Upper lobe of right lung (tissue), 1 donor: ENCODE measurements around the gene ZNF212. TPM values are rescaled to one million over a fixed set of nuclear protein-coding genes. Genes with fewer than 3 reads are reported as not detected.
A peak's percentile ranks its signal among the peaks of the same experiment; 100 is the strongest.

ENCODE experiments used
- ATAC-seq: fragments of 200-7000 bp; cut with Tn5 transposase; one replicate; pipeline ENCODE4 v1.9.1; 2020; ENCODE audit warnings: mild to moderate bottlenecking, moderate library complexity
- DNase-seq: peaks from one replicate; pipeline ENCODE4 v3.0.0-alpha.2; 2020
- H3K27ac ChIP-seq: fragments of 200-600 bp; one replicate; pipeline ENCODE4 v1.8.0; 2022
- H3K27me3 ChIP-seq: fragments of 200-600 bp; one replicate; pipeline ENCODE4 v1.8.0; 2022; ENCODE audit warnings: mild to moderate bottlenecking
- H3K36me3 ChIP-seq: fragments of 200-600 bp; one replicate; pipeline ENCODE4 v1.8.0; 2022
- H3K4me1 ChIP-seq: fragments of 200-600 bp; one replicate; pipeline ENCODE4 v1.8.0; 2022
- H3K4me3 ChIP-seq: fragments of 200-600 bp; one replicate; pipeline ENCODE4 v1.8.0; 2022; ENCODE audit warnings: mild to moderate bottlenecking
- H3K9me3 ChIP-seq: fragments of 200-600 bp; one replicate; pipeline ENCODE4 v1.8.0; 2022
- intact Hi-C: fragments of 100-400 bp; cut with DNase I; formaldehyde crosslinking; loops from one replicate; pipeline ENCODE4 v1.11.0; 2022
- total RNA-seq: library from RNA; stranded (reverse); fragmentation: NEBNext Ultra II Directional; extraction: Animal tissue kit (Norgen Biotek cat#: 25700); gene quantifications from one replicate; pipeline ENCODE4 v1.2.1, GENCODE V29; 2021
- TF ChIP-seq, protein P1 (sequence below): fragments of 200-600 bp; IDR thresholded peaks from one replicate; pipeline ENCODE4 v1.8.0; 2022; ENCODE audit warnings: antibody characterized with exemption
- donor health status: DM: no; HTN: yes; CAD: no; lungs with severe emphysema.

Gene ZNF212
- total RNA-seq, 1 donor from 2014 or later: 10.2 TPM

DNA sequence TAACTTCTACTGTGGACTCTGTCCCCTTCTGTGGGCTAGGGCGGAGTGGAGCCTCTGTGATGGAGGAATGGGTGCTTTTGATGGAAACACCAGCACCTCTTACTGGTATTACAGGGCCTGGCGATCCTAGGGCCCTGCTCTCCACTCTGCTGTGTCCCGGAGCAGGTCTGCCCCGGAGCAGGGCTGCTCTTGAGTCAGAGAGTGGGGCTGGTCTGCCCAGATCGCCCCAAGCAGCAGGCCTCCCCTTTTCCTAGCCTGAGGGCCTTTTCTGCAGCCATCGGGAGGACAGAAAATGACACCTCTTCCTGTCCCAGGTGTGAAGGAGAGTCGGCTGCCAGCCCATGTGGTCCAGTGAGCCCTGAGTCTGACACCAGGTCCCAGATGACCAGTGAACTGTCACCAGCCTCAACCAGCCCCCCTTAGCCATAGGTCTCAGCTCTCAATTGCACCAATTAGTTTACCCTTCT is 42.7 kb upstream of the ZNF212 start:
- H3K4me3 ChIP-seq: peak overlapping the region; percentile 80
- ATAC-seq: peak; percentile 4
- H3K36me3 ChIP-seq: peaks cover 36% of the 10 kb centered on the region
- H3K27ac ChIP-seq: peak overlapping the region; percentile 85
- H3K9me3 ChIP-seq: no peaks in the 10 kb centered on the region
- TF ChIP-seq, protein P1, sequence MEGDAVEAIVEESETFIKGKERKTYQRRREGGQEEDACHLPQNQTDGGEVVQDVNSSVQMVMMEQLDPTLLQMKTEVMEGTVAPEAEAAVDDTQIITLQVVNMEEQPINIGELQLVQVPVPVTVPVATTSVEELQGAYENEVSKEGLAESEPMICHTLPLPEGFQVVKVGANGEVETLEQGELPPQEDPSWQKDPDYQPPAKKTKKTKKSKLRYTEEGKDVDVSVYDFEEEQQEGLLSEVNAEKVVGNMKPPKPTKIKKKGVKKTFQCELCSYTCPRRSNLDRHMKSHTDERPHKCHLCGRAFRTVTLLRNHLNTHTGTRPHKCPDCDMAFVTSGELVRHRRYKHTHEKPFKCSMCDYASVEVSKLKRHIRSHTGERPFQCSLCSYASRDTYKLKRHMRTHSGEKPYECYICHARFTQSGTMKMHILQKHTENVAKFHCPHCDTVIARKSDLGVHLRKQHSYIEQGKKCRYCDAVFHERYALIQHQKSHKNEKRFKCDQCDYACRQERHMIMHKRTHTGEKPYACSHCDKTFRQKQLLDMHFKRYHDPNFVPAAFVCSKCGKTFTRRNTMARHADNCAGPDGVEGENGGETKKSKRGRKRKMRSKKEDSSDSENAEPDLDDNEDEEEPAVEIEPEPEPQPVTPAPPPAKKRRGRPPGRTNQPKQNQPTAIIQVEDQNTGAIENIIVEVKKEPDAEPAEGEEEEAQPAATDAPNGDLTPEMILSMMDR: no peak
- DNase-seq: peak; percentile 61
- H3K4me1 ChIP-seq: peaks cover 15% of the 10 kb centered on the region
- H3K27me3 ChIP-seq: no peaks in the 10 kb centered on the region
- intact Hi-C loops: no loop called here

DNA sequence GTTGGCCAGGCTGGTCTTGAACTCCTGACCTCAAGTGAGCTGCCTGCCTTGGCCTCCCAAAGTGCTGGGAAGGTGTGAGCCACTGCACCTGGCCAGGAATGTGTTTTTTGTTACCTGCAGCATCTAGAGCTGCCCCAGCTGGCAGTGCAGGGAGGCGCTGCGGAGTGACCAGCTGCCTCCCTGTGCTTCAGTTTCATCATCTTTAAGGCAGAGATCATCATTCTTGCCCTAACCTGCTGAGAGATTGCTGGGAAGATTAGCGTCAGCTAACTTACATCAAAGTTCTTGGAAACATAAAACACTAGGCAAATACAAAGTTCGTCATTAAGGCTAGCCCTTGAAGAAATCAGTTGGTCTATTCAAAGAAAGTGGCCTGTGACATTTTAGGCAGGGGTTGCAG is 41.8 kb upstream of the ZNF212 start:
- TF ChIP-seq, protein P1: no peak
- Histone ChIP-seq H3K4me1 (peaks cover 15% of the 10 kb centered on the region), H3K27me3 (no peaks in the 10 kb centered on the region), H3K9me3 (no peaks in the 10 kb centered on the region), H3K4me3 (no peak overlapping the region), H3K27ac (no peak overlapping the region), H3K36me3 (peaks cover 45% of the 10 kb centered on the region)
- DNase-seq (peak; percentile 15), ATAC-seq (no peak)
- intact Hi-C loops: no loop called here

DNA sequence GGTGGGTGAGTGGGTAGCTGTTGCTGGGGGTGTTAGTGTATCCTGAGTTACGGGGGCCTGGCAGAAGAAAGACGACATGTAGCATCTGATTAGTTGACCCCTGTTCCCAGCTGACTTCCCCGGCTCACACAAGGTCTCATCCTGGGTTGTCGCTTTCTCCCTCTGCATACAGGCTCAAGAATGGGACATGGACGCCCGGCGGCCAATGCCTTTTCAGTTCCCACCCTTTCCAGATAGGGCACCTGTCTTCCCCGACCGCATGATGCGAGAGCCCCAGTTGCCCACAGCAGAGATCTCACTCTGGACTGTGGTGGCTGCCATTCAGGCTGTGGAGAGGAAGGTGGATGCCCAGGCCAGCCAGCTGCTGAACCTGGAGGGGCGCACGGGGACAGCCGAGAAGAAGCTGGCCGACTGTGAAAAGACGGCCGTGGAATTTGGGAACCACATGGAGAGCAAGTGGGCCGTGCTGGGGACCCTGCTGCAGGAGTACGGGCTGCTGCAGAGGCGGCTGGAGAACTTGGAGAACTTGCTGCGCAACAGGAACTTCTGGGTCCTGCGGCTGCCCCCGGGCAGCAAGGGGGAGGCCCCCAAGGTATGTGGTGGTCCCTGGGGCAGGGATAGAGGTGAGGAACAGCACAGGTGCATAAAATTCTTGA is 41.2 kb upstream of the ZNF212 start:
- no peak overlapping the region for H3K4me3 ChIP-seq
- TF ChIP-seq, protein P1: no peak
- DNase-seq: peak; percentile 60
- intact Hi-C loops: no loop called here
- H3K27ac ChIP-seq: no peak overlapping the region
- peaks cover 19% of the 10 kb centered on the region for H3K4me1 ChIP-seq
- ATAC-seq: no peak
- no peaks in the 10 kb centered on the region for H3K9me3 ChIP-seq
- H3K27me3 ChIP-seq: no peaks in the 10 kb centered on the region
- H3K36me3 ChIP-seq: peaks cover 52% of the 10 kb centered on the region

DNA sequence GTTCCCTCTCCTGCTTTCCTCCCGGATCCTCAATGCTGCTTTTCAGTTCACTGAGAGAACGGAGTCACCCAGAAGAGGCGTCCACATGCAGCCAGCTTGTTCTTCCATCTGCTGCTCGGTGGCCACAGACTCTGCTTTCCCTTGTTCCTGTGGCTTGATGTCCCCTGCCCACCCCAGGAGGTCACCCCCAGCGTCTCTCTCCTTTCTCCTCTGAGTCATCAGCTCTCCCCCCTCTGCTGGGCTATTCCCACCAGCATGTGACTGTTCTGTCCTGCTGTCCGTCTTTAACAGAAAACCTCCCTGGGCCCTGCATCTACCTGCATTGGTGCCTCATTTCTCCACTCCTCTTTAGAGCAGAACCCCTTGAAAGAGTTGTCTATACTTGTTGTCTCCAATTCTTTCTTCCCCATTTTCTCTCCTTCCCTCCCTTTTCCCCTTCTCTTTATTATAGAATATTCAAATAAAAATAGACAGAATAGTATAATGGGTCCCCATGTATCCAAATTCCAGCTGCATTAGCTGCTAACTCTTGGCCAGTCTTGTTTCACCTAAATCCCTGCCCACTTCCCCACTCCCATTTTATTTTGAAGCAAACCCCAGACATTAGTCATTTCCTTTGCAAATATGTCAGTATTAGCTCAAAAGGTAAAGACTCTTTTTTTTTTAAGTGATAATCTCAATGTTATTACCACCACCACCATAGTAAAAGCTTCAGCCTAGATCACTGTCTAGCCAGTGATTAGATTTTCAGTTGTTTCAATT is 40.0 kb upstream of the ZNF212 start:
- no peaks in the 10 kb centered on the region for H3K9me3 ChIP-seq
- peaks cover 19% of the 10 kb centered on the region for H3K4me1 ChIP-seq
- H3K27ac ChIP-seq: no peak overlapping the region
- H3K36me3 ChIP-seq: peaks cover 63% of the 10 kb centered on the region
- H3K27me3 ChIP-seq: no peaks in the 10 kb centered on the region
- TF ChIP-seq, protein P1: no peak
- intact Hi-C loops: no loop called here
- DNase-seq (peak; percentile 12), ATAC-seq (no peak)
- no peak overlapping the region for H3K4me3 ChIP-seq

DNA sequence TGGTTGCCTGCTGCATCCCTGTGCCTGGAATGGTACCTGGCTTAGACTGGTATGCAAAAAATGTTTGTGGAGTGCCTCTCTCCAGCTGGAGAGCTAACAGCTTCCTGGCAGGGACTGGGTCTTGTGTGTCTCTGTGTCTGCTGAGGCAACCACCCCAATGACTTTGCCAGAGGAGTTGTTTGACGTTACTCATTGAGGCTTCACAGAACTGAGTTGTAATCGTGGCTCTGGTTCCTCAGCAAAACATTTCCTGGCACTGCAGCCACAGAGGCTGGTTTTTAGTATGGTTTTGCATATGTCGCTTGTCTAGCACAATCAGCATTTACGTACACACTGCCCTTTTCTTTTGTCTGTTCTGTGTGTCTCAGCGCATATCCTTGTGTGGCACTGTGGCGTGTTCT is 36.6 kb upstream of the ZNF212 start:
- intact Hi-C loops: no loop called here
- peak; percentile 61 for DNase-seq
- no peaks in the 10 kb centered on the region for H3K9me3 ChIP-seq
- H3K4me1 ChIP-seq: peaks cover 4% of the 10 kb centered on the region
- no peak overlapping the region for H3K27ac ChIP-seq
- no peak overlapping the region for H3K4me3 ChIP-seq
- peak; percentile 91 for ATAC-seq
- no peaks in the 10 kb centered on the region for H3K27me3 ChIP-seq
- peaks cover 86% of the 10 kb centered on the region for H3K36me3 ChIP-seq
- TF ChIP-seq, protein P1: no peak
